Suprapubic skin (tissue), 4 donors: ENCODE results near the gene NCAM1. TPM values are rescaled to one million over a fixed set of nuclear protein-coding genes. Genes with fewer than 3 reads are reported as not detected.

ENCODE experiments used
- DNase-seq, 2 donors: peaks; one replicate each; pipeline ENCODE4 v3.0.0-alpha.2; 2019; ENCODE audit warnings: low spot score in 2 of 2
- H3K27ac ChIP-seq: fragments of 200-600 bp; sonication (generic); one replicate; pipeline ENCODE4 v1.5.1; 2019
- H3K27me3 ChIP-seq: fragments of 200-600 bp; sonication (generic); one replicate; pipeline ENCODE4 v1.5.1; 2019
- H3K36me3 ChIP-seq: fragments of 200-600 bp; sonication (generic); one replicate; pipeline ENCODE4 v1.5.1; 2019
- H3K4me1 ChIP-seq: fragments of 200-600 bp; sonication (generic); one replicate; pipeline ENCODE4 v1.5.1; 2019
- H3K4me3 ChIP-seq: fragments of 200-600 bp; sonication (generic); one replicate; pipeline ENCODE4 v1.5.1; 2019; ENCODE audit warnings: mild to moderate bottlenecking
- H3K9me3 ChIP-seq: fragments of 200-600 bp; sonication (generic); one replicate; pipeline ENCODE4 v1.5.1; 2019
- EP300 ChIP-seq: sonication (generic); formaldehyde crosslinking; IDR thresholded peaks from one replicate; pipeline ENCODE4 v1.6.1; 2017; ENCODE audit warnings: antibody characterized with exemption
- POLR2A ChIP-seq, 2 donors: fragments of 450-650 bp; IDR thresholded peaks; one replicate each; pipeline ENCODE4 v1.6.1; 2017; ENCODE audit warnings: antibody characterized with exemption in 2 of 2, mild to moderate bottlenecking in 2 of 2, moderate library complexity in 2 of 2
- POLR2AphosphoS5 ChIP-seq, 3 donors: sonication (generic); formaldehyde crosslinking; IDR thresholded peaks; one replicate each; pipeline ENCODE4 v1.6.1; 2017; ENCODE audit warnings: antibody characterized with exemption in 3 of 3
- WGBS: methylation state at CpG from one replicate; pipeline ENCODE4 v1.1.5; 2018; 5-methylcytosine and 5-hydroxymethylcytosine counted together
- total RNA-seq, 4 donors: library from RNA; depleted of rRNA; stranded (reverse); fragments of >200 nt; gene quantifications; one replicate each; pipeline ENCODE4 v1.1.0, GENCODE V29; 2016
- TF ChIP-seq, protein P1 (sequence below), 2 donors: fragments of 200-600 bp in 1 of 2; fragments of 450-650 bp in 1 of 2; sonication (generic) in 1 of 2; IDR thresholded peaks; one replicate each; pipeline ENCODE4 v1.5.1; 2016 to 2019; ENCODE audit warnings: antibody characterized with exemption in 2 of 2, mild to moderate bottlenecking in 1 of 2, moderate library complexity in 1 of 2

NCAM1 gene
- total RNA-seq, 4 donors from 2014 or later, result 0.98 to 3.3 (median 1.9) TPM

GRCh38 chr11:112962579-112963367 is 1.6 kb downstream of the NCAM1 start:
- no peak overlapping the region for H3K27ac ChIP-seq
- peak overlapping the region; percentile 55 for H3K4me3 ChIP-seq
- TF ChIP-seq, protein P1, sequence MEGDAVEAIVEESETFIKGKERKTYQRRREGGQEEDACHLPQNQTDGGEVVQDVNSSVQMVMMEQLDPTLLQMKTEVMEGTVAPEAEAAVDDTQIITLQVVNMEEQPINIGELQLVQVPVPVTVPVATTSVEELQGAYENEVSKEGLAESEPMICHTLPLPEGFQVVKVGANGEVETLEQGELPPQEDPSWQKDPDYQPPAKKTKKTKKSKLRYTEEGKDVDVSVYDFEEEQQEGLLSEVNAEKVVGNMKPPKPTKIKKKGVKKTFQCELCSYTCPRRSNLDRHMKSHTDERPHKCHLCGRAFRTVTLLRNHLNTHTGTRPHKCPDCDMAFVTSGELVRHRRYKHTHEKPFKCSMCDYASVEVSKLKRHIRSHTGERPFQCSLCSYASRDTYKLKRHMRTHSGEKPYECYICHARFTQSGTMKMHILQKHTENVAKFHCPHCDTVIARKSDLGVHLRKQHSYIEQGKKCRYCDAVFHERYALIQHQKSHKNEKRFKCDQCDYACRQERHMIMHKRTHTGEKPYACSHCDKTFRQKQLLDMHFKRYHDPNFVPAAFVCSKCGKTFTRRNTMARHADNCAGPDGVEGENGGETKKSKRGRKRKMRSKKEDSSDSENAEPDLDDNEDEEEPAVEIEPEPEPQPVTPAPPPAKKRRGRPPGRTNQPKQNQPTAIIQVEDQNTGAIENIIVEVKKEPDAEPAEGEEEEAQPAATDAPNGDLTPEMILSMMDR (IDR thresholded peaks at IDR 0.05), result no peak
- TF ChIP-seq POLR2AphosphoS5 (IDR thresholded peaks at IDR 0.05), result no peak
- no peak for TF ChIP-seq POLR2A (IDR thresholded peaks at IDR 0.05)
- no peak for TF ChIP-seq EP300
- H3K4me1 ChIP-seq, result peaks cover 29% of the 10 kb centered on the region
- peak; percentile 63 to 79 for DNase-seq
- no peaks in the 10 kb centered on the region for H3K9me3 ChIP-seq
- H3K27me3 ChIP-seq, result peaks cover 81% of the 10 kb centered on the region
- H3K36me3 ChIP-seq, result no peaks in the 10 kb centered on the region
- 3% methylated on average over 18 of the region's 67 CpGs for WGBS

DNA sequence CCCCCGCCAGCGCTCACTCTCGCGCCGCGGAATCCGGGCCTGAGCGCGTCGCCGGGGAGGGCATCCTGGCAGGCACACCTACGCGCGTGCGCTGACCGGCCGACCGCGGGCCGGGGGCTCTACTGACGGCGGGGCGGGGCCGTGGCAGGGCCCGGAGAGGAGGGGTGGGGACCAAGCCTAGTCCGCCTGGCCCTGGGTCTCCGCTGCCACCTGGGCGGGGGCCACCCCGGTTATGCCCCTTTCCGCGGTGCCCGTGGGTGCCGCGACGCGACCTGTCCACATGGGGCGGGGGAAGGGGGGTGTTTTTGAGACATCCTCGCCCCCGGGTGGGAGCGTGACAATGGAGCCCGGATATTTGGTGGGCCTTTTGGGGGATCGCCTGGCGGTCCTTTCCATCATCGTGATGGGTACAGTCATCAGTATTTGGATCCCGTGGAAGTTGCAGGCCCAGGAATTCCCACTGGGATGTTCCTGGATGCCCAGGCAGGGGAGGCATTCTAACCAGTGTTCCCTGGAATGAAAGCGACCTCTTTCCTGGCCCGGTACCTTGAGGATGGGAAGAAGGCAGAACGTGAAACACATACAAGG is 2.2 kb downstream of the NCAM1 start:
- Histone ChIP-seq H3K27ac (no peak overlapping the region), H3K27me3 (peaks cover 75% of the 10 kb centered on the region)

DNA sequence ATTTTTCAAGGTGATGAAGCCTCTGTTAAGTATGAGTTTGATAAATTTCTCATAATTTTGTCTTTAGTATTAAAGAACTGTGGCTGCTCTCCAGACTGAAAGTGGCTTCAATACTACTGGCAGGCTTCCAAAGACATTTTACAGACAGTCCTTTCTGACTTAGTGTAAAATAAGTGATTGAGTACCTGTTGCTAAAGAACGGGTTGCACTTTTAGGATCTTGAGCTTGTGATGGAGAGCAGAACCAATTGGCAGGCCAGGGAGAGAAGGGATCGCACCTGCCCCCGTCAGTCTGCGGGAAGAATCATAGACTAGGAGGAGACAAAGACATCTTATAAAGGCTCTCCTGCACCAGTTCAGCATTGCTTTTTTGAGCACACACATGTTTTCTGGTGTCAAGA is 4.4 kb downstream of the NCAM1 start:
- peaks cover 29% of the 10 kb centered on the region for H3K4me1 ChIP-seq
- peaks cover 67% of the 10 kb centered on the region for H3K27me3 ChIP-seq
- 64% methylated on average over 4 of the region's 4 CpGs for WGBS
- no peaks in the 10 kb centered on the region for H3K36me3 ChIP-seq
- no peak for TF ChIP-seq POLR2AphosphoS5 (IDR thresholded peaks at IDR 0.05)
- no peak for TF ChIP-seq EP300
- no peak for TF ChIP-seq POLR2A (IDR thresholded peaks at IDR 0.05)
- TF ChIP-seq, protein P1 (IDR thresholded peaks at IDR 0.05), result no peak
- no peak overlapping the region for H3K4me3 ChIP-seq
- no peak for DNase-seq
- H3K9me3 ChIP-seq, result no peaks in the 10 kb centered on the region
- no peak overlapping the region for H3K27ac ChIP-seq

More for the DNA sequence above, 2.2 kb downstream of the NCAM1 start:
- Histone ChIP-seq H3K9me3 (no peaks in the 10 kb centered on the region), H3K36me3 (no peaks in the 10 kb centered on the region), H3K4me3 (peak overlapping the region; percentile 55), H3K4me1 (peaks cover 29% of the 10 kb centered on the region)
- WGBS, result 49% methylated on average over 4 of the region's 48 CpGs
- DNase-seq, result no peak
- TF ChIP-seq POLR2AphosphoS5 (IDR thresholded peaks at IDR 0.05), result no peak
- TF ChIP-seq EP300, result no peak
- TF ChIP-seq POLR2A (IDR thresholded peaks at IDR 0.05), result no peak
- TF ChIP-seq, protein P1 (IDR thresholded peaks at IDR 0.05), result no peak

DNA sequence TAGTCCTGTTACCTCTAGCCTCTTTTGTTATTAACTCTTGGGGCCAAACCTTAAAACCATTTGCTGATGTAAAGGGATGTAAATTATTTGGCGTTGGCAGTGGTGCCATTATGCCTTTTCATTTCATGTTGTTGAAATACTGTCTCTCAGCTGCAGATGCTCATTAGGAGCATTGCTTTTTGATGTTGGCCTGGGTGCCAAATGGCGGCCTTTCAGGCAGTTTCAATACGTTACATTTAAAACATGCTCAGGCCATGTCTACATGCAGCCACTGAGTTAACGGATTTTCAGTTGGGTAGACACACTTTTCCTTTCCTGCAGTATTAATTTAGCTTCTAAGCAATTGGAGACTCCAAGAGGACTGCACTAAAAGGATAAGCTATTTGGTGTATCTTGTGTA is 5.3 kb downstream of the NCAM1 start:
- no peak for DNase-seq
- Histone ChIP-seq H3K27ac (no peak overlapping the region), H3K4me3 (no peak overlapping the region), H3K27me3 (peaks cover 61% of the 10 kb centered on the region), H3K4me1 (peaks cover 21% of the 10 kb centered on the region), H3K9me3 (no peaks in the 10 kb centered on the region), H3K36me3 (no peaks in the 10 kb centered on the region)
- TF ChIP-seq, protein P1 (IDR thresholded peaks at IDR 0.05), result no peak
- TF ChIP-seq POLR2A (IDR thresholded peaks at IDR 0.05) (no peak), EP300 (no peak), POLR2AphosphoS5 (IDR thresholded peaks at IDR 0.05) (no peak)
- 89% methylated on average over 4 of the region's 4 CpGs for WGBS

DNA sequence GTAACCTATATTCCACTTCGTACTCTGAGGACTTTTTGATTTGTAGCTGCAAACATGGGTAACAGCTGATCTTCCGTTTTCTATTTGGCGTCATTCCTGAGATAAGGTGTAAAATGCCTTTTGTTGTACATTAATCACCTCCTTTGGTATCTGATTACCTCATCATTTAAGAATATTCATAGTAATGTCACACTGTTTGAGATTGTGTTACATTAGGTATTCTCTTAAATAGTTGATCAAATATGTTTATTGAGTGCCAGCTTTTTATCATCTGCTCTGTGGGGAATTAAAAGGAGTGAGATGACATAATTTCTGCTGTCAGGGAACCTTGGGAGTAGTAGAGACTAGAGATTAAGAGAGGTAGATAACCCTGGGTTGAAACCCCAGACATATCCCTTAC is 5.9 kb downstream of the NCAM1 start:
- DNase-seq, result no peak
- Histone ChIP-seq H3K9me3 (no peaks in the 10 kb centered on the region), H3K4me1 (peaks cover 15% of the 10 kb centered on the region), H3K27ac (no peak overlapping the region), H3K4me3 (no peak overlapping the region), H3K36me3 (no peaks in the 10 kb centered on the region), H3K27me3 (peaks cover 58% of the 10 kb centered on the region)
- TF ChIP-seq, protein P1 (IDR thresholded peaks at IDR 0.05), result no peak
- TF ChIP-seq POLR2AphosphoS5 (IDR thresholded peaks at IDR 0.05) (no peak), EP300 (no peak), POLR2A (IDR thresholded peaks at IDR 0.05) (no peak)
- 61% methylated on average over 3 of the region's 3 CpGs for WGBS
